ENCODE measurements around the gene ISM1.

The ISM1 gene

DNA sequence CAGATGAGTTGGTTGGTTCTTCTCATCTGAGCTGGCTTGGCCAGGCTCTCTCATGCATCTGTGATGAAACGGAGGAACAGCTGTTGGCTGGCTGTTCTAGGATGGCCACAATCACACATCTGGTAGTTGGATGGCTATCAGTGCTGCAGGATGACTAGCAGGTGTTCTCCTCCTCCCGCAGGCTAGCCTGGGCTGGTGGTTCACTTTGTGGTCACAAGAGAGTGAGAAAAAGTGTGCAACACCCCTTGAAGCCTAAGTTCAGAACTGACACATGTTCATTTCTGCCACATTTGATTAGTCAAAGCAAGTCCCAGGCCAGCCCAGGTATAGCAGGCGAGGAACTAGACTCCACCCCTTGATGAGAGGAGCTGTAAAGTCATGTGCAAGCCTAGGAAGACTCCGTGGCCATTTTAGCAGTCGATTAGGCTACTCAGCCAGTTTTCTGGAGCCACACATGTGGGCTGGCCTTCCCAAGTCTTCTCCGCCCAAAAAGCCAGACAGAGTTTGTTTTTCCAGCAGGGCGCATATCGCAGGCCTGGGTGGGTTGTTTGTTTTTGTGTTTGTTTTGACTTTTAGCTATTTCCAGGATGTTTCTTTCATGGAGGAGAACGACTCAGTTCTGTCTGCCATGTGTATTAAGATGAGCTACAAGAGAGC, 120.8 kb downstream of the ISM1 start:
- DNase-seq (ENCODE audit: low spot score), result no peak
- TF ChIP-seq, protein P1, sequence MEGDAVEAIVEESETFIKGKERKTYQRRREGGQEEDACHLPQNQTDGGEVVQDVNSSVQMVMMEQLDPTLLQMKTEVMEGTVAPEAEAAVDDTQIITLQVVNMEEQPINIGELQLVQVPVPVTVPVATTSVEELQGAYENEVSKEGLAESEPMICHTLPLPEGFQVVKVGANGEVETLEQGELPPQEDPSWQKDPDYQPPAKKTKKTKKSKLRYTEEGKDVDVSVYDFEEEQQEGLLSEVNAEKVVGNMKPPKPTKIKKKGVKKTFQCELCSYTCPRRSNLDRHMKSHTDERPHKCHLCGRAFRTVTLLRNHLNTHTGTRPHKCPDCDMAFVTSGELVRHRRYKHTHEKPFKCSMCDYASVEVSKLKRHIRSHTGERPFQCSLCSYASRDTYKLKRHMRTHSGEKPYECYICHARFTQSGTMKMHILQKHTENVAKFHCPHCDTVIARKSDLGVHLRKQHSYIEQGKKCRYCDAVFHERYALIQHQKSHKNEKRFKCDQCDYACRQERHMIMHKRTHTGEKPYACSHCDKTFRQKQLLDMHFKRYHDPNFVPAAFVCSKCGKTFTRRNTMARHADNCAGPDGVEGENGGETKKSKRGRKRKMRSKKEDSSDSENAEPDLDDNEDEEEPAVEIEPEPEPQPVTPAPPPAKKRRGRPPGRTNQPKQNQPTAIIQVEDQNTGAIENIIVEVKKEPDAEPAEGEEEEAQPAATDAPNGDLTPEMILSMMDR (IDR thresholded peaks at IDR 0.05; ENCODE audit: borderline replicate concordance, control extremely low read depth, extremely low read depth, insufficient read depth, missing control alignments), result no peak
- in situ Hi-C loops (cut with MboI; ENCODE audit: low sequenced_read_pairs, unreplicated experiment), result no loop called here

- in situ Hi-C loops (cut with MboI; ENCODE audit: low sequenced_read_pairs, unreplicated experiment), result no loop called here
- DNase-seq (ENCODE audit: low spot score), result no peak
- TF ChIP-seq, protein P1 (IDR thresholded peaks at IDR 0.05; ENCODE audit: borderline replicate concordance, control extremely low read depth, extremely low read depth, insufficient read depth, missing control alignments), result no peak
Observed at GRCh38 chr20:13342469-13343242, 121.6 kb downstream of the ISM1 start.

- no peak for DNase-seq (ENCODE audit: low spot score)
- in situ Hi-C loops (cut with MboI; ENCODE audit: low sequenced_read_pairs, unreplicated experiment), result no loop called here
- TF ChIP-seq, protein P1 (IDR thresholded peaks at IDR 0.05; ENCODE audit: borderline replicate concordance, control extremely low read depth, extremely low read depth, insufficient read depth, missing control alignments), result no peak
Observed at GRCh38 chr20:13344671-13345070, 123.6 kb downstream of the ISM1 start.

DNA sequence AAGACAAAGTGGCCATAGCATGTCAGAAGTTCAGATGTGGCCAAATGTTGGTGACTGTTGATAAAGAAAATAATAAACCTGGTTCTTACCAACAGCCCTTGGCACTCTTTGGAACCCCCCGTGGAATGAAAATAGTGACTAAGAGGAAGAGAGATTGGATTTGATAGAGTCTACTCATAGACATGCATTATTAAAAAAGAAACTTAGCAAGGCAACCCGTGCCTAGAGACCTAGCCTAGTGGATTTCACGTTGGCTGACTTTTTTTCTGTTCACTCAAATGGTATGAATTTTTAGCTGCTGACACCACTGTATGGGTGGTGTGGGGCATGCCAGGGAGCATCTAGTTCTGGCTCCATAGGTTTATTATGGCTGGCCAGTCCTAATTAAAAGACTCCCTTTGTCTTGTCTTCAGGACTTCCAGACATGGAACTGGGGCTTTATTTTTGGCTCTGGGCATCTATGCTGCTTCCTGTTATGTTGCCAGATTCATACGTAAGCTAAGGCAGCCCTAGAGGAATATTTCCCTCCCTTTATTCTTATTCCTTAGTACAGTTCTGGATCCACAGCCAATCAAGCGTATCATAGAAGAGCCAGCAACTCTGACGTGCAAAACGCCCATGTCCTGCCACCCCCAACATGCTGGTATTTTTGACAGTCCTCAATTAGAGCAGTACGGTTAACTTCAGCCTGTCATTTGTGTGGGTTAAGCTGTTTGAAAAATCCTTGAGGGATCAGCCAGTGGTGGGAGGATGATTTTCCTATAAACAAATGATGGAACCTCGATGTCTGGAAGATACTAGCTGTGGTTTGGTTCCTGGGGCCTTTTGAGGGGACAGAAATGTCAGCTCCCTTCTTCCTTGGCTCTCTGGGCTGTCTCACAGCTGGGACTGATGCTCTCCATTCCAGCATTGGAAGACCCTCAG, 127.5 kb downstream of the ISM1 start:
- TF ChIP-seq, protein P1 (IDR thresholded peaks at IDR 0.05; ENCODE audit: borderline replicate concordance, control extremely low read depth, extremely low read depth, insufficient read depth, missing control alignments), result no peak
- in situ Hi-C loops (cut with MboI; ENCODE audit: low sequenced_read_pairs, unreplicated experiment), result no loop called here

DNA sequence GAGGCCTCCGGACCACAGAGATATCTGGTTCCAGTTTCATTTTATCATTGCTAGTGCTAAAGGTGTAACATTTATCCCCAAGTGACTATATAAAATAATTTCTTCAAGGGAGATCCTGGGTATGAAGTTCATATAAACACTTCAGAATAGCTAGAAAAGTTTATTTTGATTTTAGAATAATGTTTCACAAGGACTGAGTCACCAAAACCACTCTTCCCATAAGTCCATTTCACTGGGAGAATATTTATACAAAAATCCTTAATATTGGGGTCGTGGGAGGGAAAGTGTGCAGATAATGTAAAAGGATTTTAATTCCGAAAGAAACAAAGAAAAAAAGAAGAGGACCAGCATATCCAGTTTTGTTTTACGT, 128.1 kb downstream of the ISM1 start:
- in situ Hi-C loops (cut with MboI; ENCODE audit: low sequenced_read_pairs, unreplicated experiment), result no loop called here

More for the DNA sequence above, 127.5 kb downstream of the ISM1 start:
- DNase-seq (ENCODE audit: low spot score), result no peak

More for the DNA sequence above, 128.1 kb downstream of the ISM1 start:
- no peak for DNase-seq (ENCODE audit: low spot score)
- TF ChIP-seq, protein P1 (IDR thresholded peaks at IDR 0.05; ENCODE audit: borderline replicate concordance, control extremely low read depth, extremely low read depth, insufficient read depth, missing control alignments), result no peak

Measured in GM13976 (cell line).